ENCODE results near the gene DHRS7B. TPM values are rescaled to one million over a fixed set of nuclear protein-coding genes. Genes with fewer than 3 reads are reported as not detected.

Gene DHRS7B
- total RNA-seq, 4 donors from 2014 or later = 24.3 to 35.1 (median 33.7) TPM

DNA sequence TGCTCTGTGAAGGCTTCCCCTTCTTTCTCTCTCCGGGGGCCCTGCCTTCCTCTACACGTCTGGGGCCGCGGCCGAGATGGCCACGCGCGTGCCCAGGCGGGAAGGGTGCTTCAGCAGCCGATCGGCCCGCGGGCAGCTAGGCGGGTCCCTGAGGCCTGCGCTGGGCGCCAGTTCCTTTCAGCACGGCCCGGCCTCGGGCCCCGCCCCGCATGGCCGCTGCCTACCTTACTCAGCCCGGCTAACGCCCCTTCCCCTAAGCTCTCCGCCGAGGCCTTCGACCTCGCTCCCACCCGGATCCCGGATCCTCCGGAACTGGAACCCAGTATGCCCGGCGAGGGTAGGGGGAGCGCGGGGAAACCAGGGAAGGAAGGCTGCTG is 86.9 kb downstream of the DHRS7B start:
- Histone ChIP-seq H3K27me3 (no peaks in the 10 kb centered on the region), H3K36me3 (peaks cover 0 to 26% (median 0%) of the 10 kb centered on the region in 3 donors), H3K9me3 (no peaks in the 10 kb centered on the region), H3K4me3 (peak overlapping the region; percentile 66 to 98 (median 90)), H3K27ac (peak overlapping the region; percentile 84 to 99 (median 94)), H3K4me1 (peaks cover 0 to 62% (median 25%) of the 10 kb centered on the region in 4 donors)
- DNase-seq (ENCODE audit: low spot score in 2 of 2) = no peak
- TF ChIP-seq EP300 (IDR thresholded peaks at IDR 0.05) = no peak
- TF ChIP-seq, protein P1, sequence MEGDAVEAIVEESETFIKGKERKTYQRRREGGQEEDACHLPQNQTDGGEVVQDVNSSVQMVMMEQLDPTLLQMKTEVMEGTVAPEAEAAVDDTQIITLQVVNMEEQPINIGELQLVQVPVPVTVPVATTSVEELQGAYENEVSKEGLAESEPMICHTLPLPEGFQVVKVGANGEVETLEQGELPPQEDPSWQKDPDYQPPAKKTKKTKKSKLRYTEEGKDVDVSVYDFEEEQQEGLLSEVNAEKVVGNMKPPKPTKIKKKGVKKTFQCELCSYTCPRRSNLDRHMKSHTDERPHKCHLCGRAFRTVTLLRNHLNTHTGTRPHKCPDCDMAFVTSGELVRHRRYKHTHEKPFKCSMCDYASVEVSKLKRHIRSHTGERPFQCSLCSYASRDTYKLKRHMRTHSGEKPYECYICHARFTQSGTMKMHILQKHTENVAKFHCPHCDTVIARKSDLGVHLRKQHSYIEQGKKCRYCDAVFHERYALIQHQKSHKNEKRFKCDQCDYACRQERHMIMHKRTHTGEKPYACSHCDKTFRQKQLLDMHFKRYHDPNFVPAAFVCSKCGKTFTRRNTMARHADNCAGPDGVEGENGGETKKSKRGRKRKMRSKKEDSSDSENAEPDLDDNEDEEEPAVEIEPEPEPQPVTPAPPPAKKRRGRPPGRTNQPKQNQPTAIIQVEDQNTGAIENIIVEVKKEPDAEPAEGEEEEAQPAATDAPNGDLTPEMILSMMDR (IDR thresholded peaks at IDR 0.05) = no peak
- TF ChIP-seq POLR2A (IDR thresholded peaks at IDR 0.05) = no peak
- WGBS, 2 donors = 0 to 1% methylated on average over 9 to 24 of the region's 35 CpGs

- 1% methylated on average over 36 to 42 of the region's 76 CpGs for WGBS, 2 donors
- DNase-seq (ENCODE audit: low spot score in 2 of 2) = peak; percentile 87 to 88
- H3K9me3 ChIP-seq = no peaks in the 10 kb centered on the region
- TF ChIP-seq, protein P1 (IDR thresholded peaks at IDR 0.05) = peak in 2 of 5 experiments; percentile 39 to 55
- peak; percentile 61 to 91 for TF ChIP-seq EP300 (IDR thresholded peaks at IDR 0.05)
- peak; percentile 29 to 32 for TF ChIP-seq POLR2A (IDR thresholded peaks at IDR 0.05)
- H3K4me1 ChIP-seq = peaks cover 0 to 56% (median 25%) of the 10 kb centered on the region in 4 donors
- H3K36me3 ChIP-seq = peaks cover 0 to 20% (median 0%) of the 10 kb centered on the region in 3 donors
- no peaks in the 10 kb centered on the region for H3K27me3 ChIP-seq
- H3K4me3 ChIP-seq = peak within 1 kb of the TSS; percentile 66 to 98 (median 90)
- H3K27ac ChIP-seq = peak within 1 kb of the TSS; percentile 84 to 99 (median 94)
Measured at GRCh38 chr17:21214015-21214776, 87.4 kb downstream of the DHRS7B start, which contains the start of gene TMEM11. TSS of gene TMEM11 (minus strand) at chr17:21214161. CDS start at chr17:21214152, 9 bp downstream.

DNA sequence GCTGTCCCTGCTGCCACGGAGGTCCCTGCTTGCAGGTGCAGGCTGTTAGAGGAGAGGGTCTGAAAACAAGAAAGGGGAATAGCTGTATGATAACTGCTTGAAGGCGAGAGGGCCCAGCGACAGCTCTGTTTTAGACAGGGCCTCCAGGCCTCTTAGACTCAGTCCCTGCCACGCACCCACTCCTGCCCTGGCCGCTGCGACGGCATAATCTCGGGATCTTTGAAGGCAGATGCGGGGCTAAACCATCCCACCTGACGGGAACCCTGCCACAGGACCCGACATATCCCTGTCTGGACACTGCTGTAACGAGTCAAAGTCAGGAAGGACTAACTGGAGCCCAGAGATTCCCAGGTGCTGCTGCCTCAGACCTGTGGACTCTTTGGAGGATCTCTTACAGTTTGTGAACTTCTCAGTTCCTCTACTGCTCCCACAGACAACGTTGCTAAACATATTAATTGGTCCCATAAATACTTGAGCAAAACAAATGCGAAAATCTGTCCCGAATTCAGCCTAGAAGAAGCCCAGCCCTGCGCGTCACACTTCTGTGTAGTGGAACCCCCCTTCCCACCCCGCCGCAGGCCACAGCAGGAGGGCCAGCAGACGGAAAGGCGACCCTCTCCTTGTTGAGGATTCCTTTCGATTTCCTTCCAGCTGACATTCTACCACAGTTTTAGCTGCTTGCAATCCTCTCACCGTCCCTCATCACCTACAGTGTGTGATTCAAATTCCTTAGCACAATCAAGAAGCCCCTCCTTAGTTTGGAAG is 88.2 kb downstream of the DHRS7B start:
- Histone ChIP-seq H3K27me3 (no peaks in the 10 kb centered on the region), H3K27ac (peak overlapping the region; percentile 84 to 99 (median 94)), H3K36me3 (peaks cover 0 to 12% (median 0%) of the 10 kb centered on the region in 3 donors), H3K4me1 (peaks cover 0 to 48% (median 25%) of the 10 kb centered on the region in 4 donors), H3K9me3 (no peaks in the 10 kb centered on the region), H3K4me3 (peak overlapping the region; percentile 66 to 98 (median 90))
- DNase-seq (ENCODE audit: low spot score in 2 of 2) = no peak
- 8 to 9% methylated on average over 22 to 23 of the region's 23 CpGs for WGBS, 2 donors
- no peak for TF ChIP-seq POLR2A (IDR thresholded peaks at IDR 0.05)
- TF ChIP-seq, protein P1 (IDR thresholded peaks at IDR 0.05) = no peak
- no peak for TF ChIP-seq EP300 (IDR thresholded peaks at IDR 0.05)

GRCh38 chr17:21215935-21216334 is 89.2 kb downstream of the DHRS7B start:
- H3K9me3 ChIP-seq = no peaks in the 10 kb centered on the region
- H3K36me3 ChIP-seq = peaks cover 0 to 10% (median 0%) of the 10 kb centered on the region in 3 donors
- H3K4me3 ChIP-seq = no peak overlapping the region
- H3K27ac ChIP-seq = no peak overlapping the region
- H3K27me3 ChIP-seq = no peaks in the 10 kb centered on the region
- peaks cover 0 to 39% (median 25%) of the 10 kb centered on the region in 4 donors for H3K4me1 ChIP-seq
- 85 to 91% methylated on average over 6 of the region's 6 CpGs for WGBS, 2 donors
- DNase-seq (ENCODE audit: low spot score in 2 of 2) = no peak
- no peak for TF ChIP-seq EP300 (IDR thresholded peaks at IDR 0.05)

GRCh38 chr17:21217346-21217745 is 90.6 kb downstream of the DHRS7B start:
- no peak overlapping the region for H3K27ac ChIP-seq
- H3K4me1 ChIP-seq = peaks cover 0 to 25% (median 17%) of the 10 kb centered on the region in 4 donors
- TF ChIP-seq POLR2A (IDR thresholded peaks at IDR 0.05) (no peak), EP300 (IDR thresholded peaks at IDR 0.05) (no peak)
- TF ChIP-seq, protein P1 (IDR thresholded peaks at IDR 0.05) = no peak
- peaks cover 0 to 22% (median 0%) of the 10 kb centered on the region in 3 donors for H3K36me3 ChIP-seq
- H3K27me3 ChIP-seq = no peaks in the 10 kb centered on the region
- no peak overlapping the region for H3K4me3 ChIP-seq
- DNase-seq (ENCODE audit: low spot score in 2 of 2) = no peak
- WGBS, 2 donors = 92 to 96% methylated on average over 1 of the region's 1 CpG
- H3K9me3 ChIP-seq = no peaks in the 10 kb centered on the region

Data from tibial nerve (tissue), 4 donors.